Right lobe of liver (tissue), 6 donors: ENCODE measurements around the gene GUCY2D. TPM values are rescaled to one million over a fixed set of nuclear protein-coding genes. Genes with fewer than 3 reads are reported as not detected.
A peak's percentile ranks its signal among the peaks of the same experiment; 100 is the strongest.

Experiments
- ATAC-seq, 4 donors: fragments of 200-7000 bp; cut with Tn5 transposase; one replicate each; pipeline ENCODE4 v1.9.1; 2020; ENCODE audit warnings: mild to moderate bottlenecking in 4 of 4, moderate library complexity in 4 of 4
- DNase-seq, 3 donors: peaks; one replicate each; pipeline ENCODE4 v3.0.0-alpha.2; 2020
- H3K27ac ChIP-seq, 3 donors: fragments of 200-600 bp; one replicate each; pipeline ENCODE4 v1.8.0; 2022
- H3K27me3 ChIP-seq, 2 donors: fragments of 200-600 bp; one replicate each; pipeline ENCODE4 v1.8.0; 2022
- H3K36me3 ChIP-seq, 4 donors: fragments of 200-600 bp; sonication (generic) in 1 of 4; one replicate each; pipeline versions ENCODE4 v1.5.1 to v1.8.0; 2017 to 2022; ENCODE audit warnings: control low read depth in 1 of 4
- H3K4me1 ChIP-seq, 4 donors: fragments of 200-600 bp; sonication (generic) in 1 of 4; one replicate each; pipeline versions ENCODE4 v1.5.1 to v1.8.0; 2017 to 2022; ENCODE audit warnings: control low read depth in 1 of 4
- H3K4me3 ChIP-seq, 3 donors: fragments of 200-600 bp; one replicate each; pipeline ENCODE4 v1.8.0; 2022
- H3K9me3 ChIP-seq, 4 donors: fragments of 200-600 bp; sonication (generic) in 1 of 4; one replicate each; pipeline versions ENCODE4 v1.5.1 to v1.8.0; 2017 to 2022; ENCODE audit warnings: control low read depth in 1 of 4
- POLR2A ChIP-seq: fragments of 450-650 bp; IDR thresholded peaks from one replicate; pipeline ENCODE4 v1.6.1; 2017; ENCODE audit warnings: antibody characterized with exemption, mild to moderate bottlenecking
- WGBS: methylation state at CpG from one replicate; pipeline ENCODE4 v1.1.6; 2018; ENCODE audit warnings: low coverage, low lambda C conversion rate; ENCODE audit not compliant: insufficient coverage; ENCODE audit errors: missing lambda C conversion rate; 5-methylcytosine and 5-hydroxymethylcytosine counted together
- intact Hi-C, 2 donors: fragments of 100-400 bp; cut with DNase I; formaldehyde crosslinking; loops; one replicate each; pipeline versions ENCODE4 v1.11.2 to v1.14.1; 2022
- total RNA-seq, 6 experiments: library from RNA; depleted of rRNA in 2 of 6; stranded (reverse); fragments of >200 nt in 2 of 6; fragmentation: NEBNext Ultra II Directional in 3 of 6; extraction: Animal tissue kit (Norgen Biotek cat#: 25700) in 3 of 6; gene quantifications; one replicate each; pipeline versions ENCODE4 v1.1.0 to v1.2.4, GENCODE V29; 2016 to 2023
- TF ChIP-seq, protein P1 (sequence below), 4 donors: fragments of 200-600 bp in 3 of 4; fragments of 450-650 bp in 1 of 4; IDR thresholded peaks; one replicate each; pipeline versions ENCODE4 v1.5.1 to v1.8.0; 2016 to 2022; ENCODE audit warnings: antibody characterized with exemption in 4 of 4, mild to moderate bottlenecking in 2 of 4
- donor health status: DM: no; HTN: yes; CAD: no.
- donor health status: DM: no; HTN: no; CAD: no.
- donor health status: DM: no; HTN: no; CAD: no.
- donor health status: DM: no; HTN: yes; CAD: no.
- donor health status: DM: no; HTN: yes; CAD: no.

GUCY2D gene
- total RNA-seq, 6 experiments from 2014 or later, result 0.33 TPM; not detected in 5

DNA sequence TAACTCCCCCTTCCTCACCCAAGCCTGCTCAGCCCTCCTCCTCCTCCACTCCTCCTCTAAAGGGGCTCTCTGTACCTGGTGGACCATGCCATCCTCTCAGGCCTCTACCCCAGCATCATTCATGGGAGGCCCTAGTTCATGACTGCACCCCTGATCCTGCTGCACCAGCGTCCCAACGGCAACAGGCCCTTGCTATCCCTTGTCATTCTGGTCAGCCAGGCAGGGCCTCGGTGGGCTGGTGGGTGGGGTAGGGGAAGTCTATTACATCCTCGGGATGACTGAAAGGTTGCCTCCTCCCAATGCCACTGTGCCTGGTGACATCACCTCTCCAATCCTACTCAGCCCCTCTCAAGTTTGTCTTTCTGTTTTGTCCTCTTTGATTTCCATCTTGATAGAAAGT lies 65.4 kb downstream of the GUCY2D start:
- ATAC-seq (no peak), DNase-seq (peak in 1 of 3 donors; percentile 5)
- Histone ChIP-seq H3K36me3 (no peaks in the 10 kb centered on the region), H3K9me3 (no peaks in the 10 kb centered on the region), H3K27me3 (peaks cover 0 to 31% of the 10 kb centered on the region in 2 donors), H3K27ac (no peak overlapping the region), H3K4me1 (peaks cover 0 to 4% (median 0%) of the 10 kb centered on the region in 4 donors), H3K4me3 (no peak overlapping the region)
- intact Hi-C loops, result loop anchor here in 1 of 2 donors (10.0 kb wide), 1 partner anchor 47 kb away; the partner anchor contains the start of gene ALOXE3
- 21% methylated on average over 4 of the region's 4 CpGs for WGBS
- TF ChIP-seq, protein P1, sequence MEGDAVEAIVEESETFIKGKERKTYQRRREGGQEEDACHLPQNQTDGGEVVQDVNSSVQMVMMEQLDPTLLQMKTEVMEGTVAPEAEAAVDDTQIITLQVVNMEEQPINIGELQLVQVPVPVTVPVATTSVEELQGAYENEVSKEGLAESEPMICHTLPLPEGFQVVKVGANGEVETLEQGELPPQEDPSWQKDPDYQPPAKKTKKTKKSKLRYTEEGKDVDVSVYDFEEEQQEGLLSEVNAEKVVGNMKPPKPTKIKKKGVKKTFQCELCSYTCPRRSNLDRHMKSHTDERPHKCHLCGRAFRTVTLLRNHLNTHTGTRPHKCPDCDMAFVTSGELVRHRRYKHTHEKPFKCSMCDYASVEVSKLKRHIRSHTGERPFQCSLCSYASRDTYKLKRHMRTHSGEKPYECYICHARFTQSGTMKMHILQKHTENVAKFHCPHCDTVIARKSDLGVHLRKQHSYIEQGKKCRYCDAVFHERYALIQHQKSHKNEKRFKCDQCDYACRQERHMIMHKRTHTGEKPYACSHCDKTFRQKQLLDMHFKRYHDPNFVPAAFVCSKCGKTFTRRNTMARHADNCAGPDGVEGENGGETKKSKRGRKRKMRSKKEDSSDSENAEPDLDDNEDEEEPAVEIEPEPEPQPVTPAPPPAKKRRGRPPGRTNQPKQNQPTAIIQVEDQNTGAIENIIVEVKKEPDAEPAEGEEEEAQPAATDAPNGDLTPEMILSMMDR (IDR thresholded peaks at IDR 0.05), result no peak
- TF ChIP-seq POLR2A, result no peak

DNA sequence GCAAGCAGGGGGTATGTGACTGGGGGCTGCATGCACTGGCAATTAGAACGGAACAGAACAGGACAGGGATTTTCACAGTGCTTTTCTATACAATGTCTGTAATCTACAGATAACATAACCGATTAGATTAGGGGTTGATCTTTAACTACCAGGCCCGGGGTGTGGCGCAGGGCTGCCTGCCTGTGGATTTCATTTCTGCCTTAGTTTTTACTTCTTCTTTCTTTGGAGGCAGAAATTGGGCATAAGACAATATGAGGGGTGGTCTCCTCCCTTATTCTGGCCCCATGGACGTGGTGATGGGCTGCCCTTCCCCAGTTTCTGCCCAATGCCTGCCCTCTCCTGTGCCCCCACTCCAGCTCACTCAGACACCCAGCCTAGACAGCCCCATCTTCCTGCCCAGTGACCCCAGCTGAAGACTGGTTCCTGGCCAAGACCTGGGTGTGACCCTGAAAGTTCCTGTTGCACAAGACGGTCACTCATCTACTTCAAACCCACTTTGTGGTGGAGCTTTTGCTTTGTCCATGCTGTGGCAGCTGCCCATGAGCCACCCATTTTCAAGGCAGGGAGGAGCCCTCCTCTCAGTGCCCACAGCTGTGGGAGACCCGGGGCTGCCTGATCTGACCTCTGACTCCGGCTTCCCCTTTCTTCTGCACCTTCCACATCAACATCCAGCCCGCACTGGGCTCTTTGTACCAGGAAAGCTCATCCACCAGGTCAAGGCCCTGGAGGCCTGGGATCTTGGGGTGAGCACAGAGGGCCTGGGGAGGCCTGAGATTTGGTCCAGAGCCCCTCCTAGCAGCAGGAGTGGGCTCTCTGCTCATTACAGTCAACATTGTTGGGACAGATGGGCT lies 66.5 kb downstream of the GUCY2D start:
- TF ChIP-seq, protein P1 (IDR thresholded peaks at IDR 0.05), result no peak
- no peak for TF ChIP-seq POLR2A
- intact Hi-C loops, result loop anchor here in 1 of 2 donors (10.0 kb wide), 1 partner anchor 46 kb away; the partner anchor contains the start of gene ALOXE3
- Histone ChIP-seq H3K4me1 (peaks cover 0 to 11% (median 0%) of the 10 kb centered on the region in 4 donors), H3K9me3 (no peaks in the 10 kb centered on the region), H3K27ac (no peak overlapping the region), H3K27me3 (peaks cover 3 to 31% of the 10 kb centered on the region in 2 donors), H3K36me3 (no peaks in the 10 kb centered on the region), H3K4me3 (no peak overlapping the region)
- ATAC-seq (peak; percentile 34 to 52 (median 38)), DNase-seq (peak in 1 of 3 donors; percentile 29)
- 37% methylated on average over 7 of the region's 9 CpGs for WGBS

DNA sequence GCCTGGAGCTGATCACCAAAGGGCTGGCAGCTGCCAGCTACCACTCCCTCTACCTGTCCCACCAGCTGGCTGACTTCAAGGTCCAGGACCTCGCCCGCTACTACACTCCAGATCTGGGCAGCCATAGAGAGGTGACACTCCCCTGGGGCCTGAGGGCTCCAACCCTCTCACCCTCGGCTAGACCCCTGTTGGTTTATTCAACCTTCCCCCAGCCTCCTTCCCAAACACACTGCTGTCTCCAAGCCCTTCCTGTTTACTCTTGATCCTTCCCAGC lies 67.1 kb downstream of the GUCY2D start:
- ATAC-seq, result no peak
- DNase-seq, result peak in 1 of 3 donors; percentile 11
- peaks cover 7 to 33% of the 10 kb centered on the region in 2 donors for H3K27me3 ChIP-seq
- no peak for TF ChIP-seq POLR2A
- TF ChIP-seq, protein P1 (IDR thresholded peaks at IDR 0.05), result no peak
- 75% methylated on average over 1 of the region's 3 CpGs for WGBS
- peaks cover 0 to 11% (median 0%) of the 10 kb centered on the region in 4 donors for H3K4me1 ChIP-seq
- no peak overlapping the region for H3K27ac ChIP-seq
- H3K9me3 ChIP-seq, result no peaks in the 10 kb centered on the region
- no peak overlapping the region for H3K4me3 ChIP-seq
- no peaks in the 10 kb centered on the region for H3K36me3 ChIP-seq
- intact Hi-C loops, result loop anchor here in 1 of 2 donors (10.0 kb wide), 1 partner anchor 45 kb away; the partner anchor contains the start of gene ALOXE3

Other genes starting within 250 kb of the GUCY2D start
- 10 to 100 TPM in 4 of 6 experiments, 1 to 10 TPM in 2; 6.1 to 12.8 (median 10.9) TPM for gene KDM6B, start 168.4 kb upstream of the GUCY2D start, total RNA-seq
- 1 to 10 TPM in 4 of 6 experiments, under 1 TPM in 2; 0.74 to 2.4 (median 1.2) TPM for gene TMEM88, start 147.5 kb upstream of the GUCY2D start, total RNA-seq
- gene NAA38, start 145.1 kb upstream of the GUCY2D start, total RNA-seq, result 10 to 100 TPM; 27.2 to 43.0 (median 30.8) TPM
- gene CYB5D1, start 144.6 kb upstream of the GUCY2D start, total RNA-seq, result 10 to 100 TPM in 1 of 6 experiments, 1 to 10 TPM in 5; 6.0 to 11.7 (median 7.4) TPM
- gene CHD3, start 113.8 kb upstream of the GUCY2D start, total RNA-seq, result 1 to 10 TPM; 3.2 to 7.2 (median 5.1) TPM
- under 1 TPM; 0.18 to 0.70 (median 0.46) TPM for gene RNF227, start 86.3 kb upstream of the GUCY2D start, total RNA-seq
- gene KCNAB3, start 72.8 kb upstream of the GUCY2D start, total RNA-seq, result 1 to 10 TPM in 3 of 6 experiments, under 1 TPM in 2, not detected in 1; 0.61 to 2.9 (median 1.0) TPM
- 10 to 100 TPM; 43.7 to 57.1 (median 48.3) TPM for gene TRAPPC1, start 70.7 kb upstream of the GUCY2D start, total RNA-seq
- gene CNTROB, start 70.4 kb upstream of the GUCY2D start, total RNA-seq, result 10 to 100 TPM in 2 of 6 experiments, 1 to 10 TPM in 4; 7.3 to 12.7 (median 9.4) TPM
- gene ALOX15B, start 36.4 kb downstream of the GUCY2D start, total RNA-seq, result 1 to 10 TPM in 2 of 6 experiments, under 1 TPM in 4; 0.22 to 2.2 (median 0.72) TPM
- not detected for gene ALOX12B, start 85.1 kb downstream of the GUCY2D start, total RNA-seq
- gene ALOXE3, start 115.9 kb downstream of the GUCY2D start, total RNA-seq, result not detected
- gene HES7, start 121.5 kb downstream of the GUCY2D start, total RNA-seq, result not detected
- 100 to 1,000 TPM in 1 of 6 experiments, 10 to 100 TPM in 5; 25.7 to 118 (median 55.2) TPM for gene PER1, start 149.8 kb downstream of the GUCY2D start, total RNA-seq
- 10 to 100 TPM in 4 of 6 experiments, 1 to 10 TPM in 2; 4.4 to 18.6 (median 13.2) TPM for gene VAMP2, start 160.3 kb downstream of the GUCY2D start, total RNA-seq
- 1 to 10 TPM; 2.3 to 5.0 (median 3.4) TPM for gene TMEM107, start 173.8 kb downstream of the GUCY2D start, total RNA-seq
- 1 to 10 TPM; 3.1 to 5.3 (median 4.2) TPM for gene BORCS6, start 187.6 kb downstream of the GUCY2D start, total RNA-seq
- 1 to 10 TPM in 4 of 6 experiments, under 1 TPM in 2; 0.26 to 3.9 (median 1.5) TPM for gene AURKB, start 208.0 kb downstream of the GUCY2D start, total RNA-seq
- 10 to 100 TPM in 5 of 6 experiments, 1 to 10 TPM in 1; 8.5 to 29.1 (median 21.1) TPM for gene CTC1, start 245.4 kb downstream of the GUCY2D start, total RNA-seq
- 10 to 100 TPM in 5 of 6 experiments, 1 to 10 TPM in 1; 10.0 to 21.0 (median 15.6) TPM for gene PFAS, start 246.7 kb downstream of the GUCY2D start, total RNA-seq